CD4-positive, alpha-beta memory T cell (primary cell): ENCODE measurements around the gene INO80E. TPM values are rescaled to one million over a fixed set of nuclear protein-coding genes. Genes with fewer than 3 reads are reported as not detected.
A peak's percentile ranks its signal among the peaks of the same experiment; 100 is the strongest.
"Not testable (repeated sequence)": the region's sequence is repeated elsewhere in the genome, so short reads cannot be mapped to it uniquely, and the experiment has no call there.

Experiments used
- CTCF ChIA-PET: fragments of 350-600 bp; sonication (Branson Sonifier 250); formaldehyde crosslinking; loops from one replicate; lab custom pipeline; 2021; ENCODE audit warnings: inconsistent platforms; ENCODE audit not compliant: partially characterized antibody; lab: Charles Lee
- POLR2A ChIA-PET: fragments of 350-600 bp; sonication (Branson Sonifier 250); formaldehyde crosslinking; loops from one replicate; lab custom pipeline; 2021; ENCODE audit not compliant: partially characterized antibody; lab: Charles Lee
- DNase-seq, 5 donors: peaks; one replicate each; pipeline versions ENCODE4 v3.0.0 to v3.0.0-alpha.2; 2020 to 2022; ENCODE audit warnings: mixed read lengths in 1 of 5
- H3K27ac ChIP-seq: one replicate; pipeline ENCODE4 v1.7.0; 2013; ENCODE audit warnings: low read depth, low read length
- H3K27me3 ChIP-seq: 2 replicates; pipeline ENCODE4 v1.7.0; 2013; ENCODE audit warnings: mild to moderate bottlenecking, low read length, moderate library complexity; ENCODE audit not compliant: insufficient read depth
- H3K36me3 ChIP-seq: 2 replicates; pipeline ENCODE4 v1.7.0; 2013; ENCODE audit warnings: mild to moderate bottlenecking, low read length, moderate library complexity; ENCODE audit not compliant: insufficient read depth
- H3K4me1 ChIP-seq: 2 replicates; pipeline ENCODE4 v1.7.0; 2013; ENCODE audit warnings: mild to moderate bottlenecking, low read length, moderate library complexity; ENCODE audit not compliant: insufficient read depth
- H3K4me3 ChIP-seq, 2 donors: one replicate each; pipeline ENCODE4 v1.7.0; 2013; ENCODE audit warnings: low read length in 2 of 2, mild to moderate bottlenecking in 1 of 2
- H3K9me3 ChIP-seq, 2 donors: one replicate each; pipeline ENCODE4 v1.7.0; 2013; ENCODE audit warnings: low read length in 2 of 2, control low read depth in 1 of 2; ENCODE audit not compliant: control insufficient read depth in 1 of 2
- H3K27ac Mint-ChIP-seq, 7 donors: one replicate each; pipeline ENCODE4 v1.8.0; 2020 to 2021; ENCODE audit warnings: mixed read lengths in 7 of 7, mild to moderate bottlenecking in 6 of 7, inconsistent platforms in 3 of 7, moderate library complexity in 3 of 7
- H3K27me3 Mint-ChIP-seq, 2 donors: one replicate each; pipeline ENCODE4 v1.8.0; 2020 to 2021; ENCODE audit warnings: mixed read lengths in 2 of 2
- H3K36me3 Mint-ChIP-seq, 2 donors: one replicate each; pipeline ENCODE4 v1.8.0; 2020 to 2021; ENCODE audit warnings: mixed read lengths in 2 of 2, inconsistent platforms in 1 of 2, mild to moderate bottlenecking in 1 of 2
- H3K4me1 Mint-ChIP-seq, 4 donors: one replicate each; pipeline ENCODE4 v1.8.0; 2020 to 2021; ENCODE audit warnings: mixed read lengths in 4 of 4, mild to moderate bottlenecking in 1 of 4
- H3K4me3 Mint-ChIP-seq, 8 donors: one replicate each; pipeline ENCODE4 v1.8.0; 2020 to 2021; ENCODE audit warnings: mixed read lengths in 8 of 8, mild to moderate bottlenecking in 7 of 8, moderate library complexity in 6 of 8, inconsistent platforms in 3 of 8
- H3K9me3 Mint-ChIP-seq, 8 donors: one replicate each; pipeline ENCODE4 v1.8.0; 2020 to 2021; ENCODE audit warnings: mixed read lengths in 8 of 8, mild to moderate bottlenecking in 5 of 8, inconsistent platforms in 3 of 8, moderate library complexity in 1 of 8
- intact Hi-C: fragments of 100-400 bp; cut with micrococcal nuclease; formaldehyde crosslinking; loops from one replicate; pipeline ENCODE4 v1.15.1; 2023
- polyA plus RNA-seq, 2 donors: library from polyadenylated mRNA; unstranded; fragments of 300-500 nt; fragmentation: Illumina TruSeq; gene quantifications; one replicate each; pipeline ENCODE4 v1.2.3, GENCODE V29; 2021
- total RNA-seq, 2 experiments: library from RNA; stranded (reverse); gene quantifications; one replicate each; pipeline ENCODE4 v1.2.3, GENCODE V29; 2021

Gene INO80E
- total and polyA plus RNA-seq, 4 experiments from 2014 or later: 6.7 to 126 (median 65.5) TPM

- H3K36me3 Mint-ChIP-seq: no peaks in the 10 kb centered on the region
- peak in 1 of 5 donors; percentile 29 for DNase-seq
- H3K27me3 ChIP-seq: peaks cover 18% of the 10 kb centered on the region
- H3K27ac ChIP-seq: no peak overlapping the region
- H3K4me1 ChIP-seq: peaks cover 5% of the 10 kb centered on the region
- H3K36me3 ChIP-seq: no peaks in the 10 kb centered on the region
- intact Hi-C loops: no loop called here
- H3K9me3 Mint-ChIP-seq: peaks cover 0 to 2% (median 0%) of the 10 kb centered on the region in 8 donors
- H3K9me3 ChIP-seq: no peaks in the 10 kb centered on the region
- POLR2A ChIA-PET: interaction anchor here (0.7 to 1.3 kb wide), 3 partner anchors 26 to 331 kb away, joined by 3 to 5 read pairs (median 3); no protein-coding TSS in a partner anchor
- peaks cover 31 to 44% of the 10 kb centered on the region in 2 donors for H3K27me3 Mint-ChIP-seq
- H3K4me3 ChIP-seq: no peak overlapping the region
- H3K27ac Mint-ChIP-seq: no peak overlapping the region
- H3K4me3 Mint-ChIP-seq: peak overlapping the region in 1 of 8 donors; percentile 38
- peaks cover 4 to 18% (median 5%) of the 10 kb centered on the region in 4 donors for H3K4me1 Mint-ChIP-seq
- CTCF ChIA-PET: interaction anchor here (0.9 to 2.7 kb wide), 18 partner anchors 10 to 365 kb away, joined by 3 to 21 read pairs (median 5); partner anchors contain the start of genes QPRT and TMEM219
Observed at GRCh38 chr16:30031477-30031918, 35.5 kb downstream of the INO80E start.

- Histone ChIP-seq H3K9me3 (no peaks in the 10 kb centered on the region), H3K27me3 (peaks cover 18% of the 10 kb centered on the region), H3K4me1 (peaks cover 5% of the 10 kb centered on the region), H3K4me3 (no peak overlapping the region), H3K36me3 (no peaks in the 10 kb centered on the region), H3K27ac (no peak overlapping the region)
- H3K27ac Mint-ChIP-seq: peak overlapping the region in 1 of 7 donors; percentile 48
- no peaks in the 10 kb centered on the region for H3K36me3 Mint-ChIP-seq
- ChIA-PET CTCF (interaction anchor here (0.7 to 2.7 kb wide), 28 partner anchors 9 to 392 kb away, joined by 3 to 21 read pairs (median 4); partner anchors contain the start of genes KCTD13, QPRT, TAOK2 and TMEM219), POLR2A (interaction anchor here (0.7 to 1.3 kb wide), 3 partner anchors 27 to 332 kb away, joined by 3 to 5 read pairs (median 3); no protein-coding TSS in a partner anchor)
- H3K27me3 Mint-ChIP-seq: peaks cover 26 to 37% of the 10 kb centered on the region in 2 donors
- intact Hi-C loops: no loop called here
- H3K9me3 Mint-ChIP-seq: peaks cover 0 to 2% (median 0%) of the 10 kb centered on the region in 8 donors
- H3K4me1 Mint-ChIP-seq: peaks cover 4 to 18% (median 4%) of the 10 kb centered on the region in 4 donors
- DNase-seq: peak; percentile 61 to 70 (median 66)
- peak overlapping the region in 5 of 8 donors; percentile 35 to 76 (median 43) for H3K4me3 Mint-ChIP-seq
Observed at GRCh38 chr16:30032083-30032819, 36.2 kb downstream of the INO80E start.

- no peak for DNase-seq
- Mint-ChIP-seq H3K4me1 (peaks cover 4 to 18% (median 4%) of the 10 kb centered on the region in 4 donors), H3K9me3 (no peaks in the 10 kb centered on the region), H3K27ac (peak overlapping the region in 1 of 7 donors; percentile 27), H3K27me3 (peaks cover 23 to 28% of the 10 kb centered on the region in 2 donors), H3K4me3 (peak overlapping the region in 1 of 8 donors; percentile 10), H3K36me3 (no peaks in the 10 kb centered on the region)
- CTCF ChIA-PET: interaction anchor here (0.7 to 2.7 kb wide), 14 partner anchors 11 to 393 kb away, joined by 3 to 21 read pairs (median 4); partner anchors contain the start of genes C16orf92 and KCTD13
- peaks cover 5% of the 10 kb centered on the region for H3K4me1 ChIP-seq
- intact Hi-C loops: no loop called here
- POLR2A ChIA-PET: no interaction called here
- H3K9me3 ChIP-seq: no peaks in the 10 kb centered on the region
- no peak overlapping the region for H3K27ac ChIP-seq
- no peaks in the 10 kb centered on the region for H3K36me3 ChIP-seq
- peaks cover 18% of the 10 kb centered on the region for H3K27me3 ChIP-seq
- H3K4me3 ChIP-seq: no peak overlapping the region
Observed at GRCh38 chr16:30033270-30033669, 37.2 kb downstream of the INO80E start.

GRCh38 chr16:30040221-30040620, 44.2 kb downstream of the INO80E start:
- CTCF ChIA-PET: interaction anchor here (0.7 to 1.6 kb wide), 4 partner anchors 8 to 224 kb away, joined by 3 to 6 read pairs (median 4); partner anchors contain the start of gene PAGR1
- H3K4me3 ChIP-seq: no peak overlapping the region
- no peak overlapping the region for H3K27ac Mint-ChIP-seq

GRCh38 chr16:30040690-30041089, 44.6 kb downstream of the INO80E start:
- H3K27me3 Mint-ChIP-seq, H3K4me1 ChIP-seq, H3K4me3 Mint-ChIP-seq, H3K9me3 Mint-ChIP-seq, H3K36me3 ChIP-seq, H3K9me3 ChIP-seq, intact Hi-C loops, H3K27ac Mint-ChIP-seq, H3K27ac ChIP-seq, H3K36me3 Mint-ChIP-seq, H3K27me3 ChIP-seq, POLR2A ChIA-PET, H3K4me1 Mint-ChIP-seq, DNase-seq, H3K4me3 ChIP-seq: not testable (repeated sequence)
- CTCF ChIA-PET: interaction anchor here (1.0 to 1.6 kb wide), 3 partner anchors 9 to 225 kb away, joined by 3 to 5 read pairs (median 3); partner anchors contain the start of gene PAGR1

More at GRCh38 chr16:30040221-30040620, 44.2 kb downstream of the INO80E start:
- H3K27me3 Mint-ChIP-seq: peaks cover 0 to 6% of the 10 kb centered on the region in 2 donors
- no peak for DNase-seq
- no peak overlapping the region for H3K4me3 Mint-ChIP-seq
- H3K4me1 ChIP-seq: no peaks in the 10 kb centered on the region
- H3K9me3 ChIP-seq: no peaks in the 10 kb centered on the region
- H3K9me3 Mint-ChIP-seq: no peaks in the 10 kb centered on the region
- H3K27ac ChIP-seq: no peak overlapping the region
- H3K27me3 ChIP-seq: no peaks in the 10 kb centered on the region
- POLR2A ChIA-PET: no interaction called here
- no peaks in the 10 kb centered on the region for H3K36me3 Mint-ChIP-seq
- H3K4me1 Mint-ChIP-seq: peaks cover 0 to 2% (median under 1%) of the 10 kb centered on the region in 4 donors
- intact Hi-C loops: no loop called here
- no peaks in the 10 kb centered on the region for H3K36me3 ChIP-seq

- no peak overlapping the region for H3K27ac ChIP-seq
- no peaks in the 10 kb centered on the region for H3K4me1 ChIP-seq
- H3K36me3 ChIP-seq: no peaks in the 10 kb centered on the region
- H3K4me1 Mint-ChIP-seq: peaks cover 0 to 5% (median 2%) of the 10 kb centered on the region in 4 donors
- H3K27ac Mint-ChIP-seq: no peak overlapping the region
- H3K9me3 Mint-ChIP-seq: no peaks in the 10 kb centered on the region
- H3K36me3 Mint-ChIP-seq: no peaks in the 10 kb centered on the region
- intact Hi-C loops: loop anchor here (1.0 kb wide), 1 partner anchor 367 kb away; no protein-coding TSS in a partner anchor
- H3K27me3 Mint-ChIP-seq: peaks cover 0 to 5% of the 10 kb centered on the region in 2 donors
- POLR2A ChIA-PET: no interaction called here
- CTCF ChIA-PET: interaction anchor here (1.0 to 3.5 kb wide), 3 partner anchors 10 to 14 kb away, joined by 3 to 26 read pairs (median 5); no protein-coding TSS in a partner anchor
- no peak overlapping the region for H3K4me3 ChIP-seq
- peak in 3 of 5 donors; percentile 26 to 39 (median 38) for DNase-seq
- H3K4me3 Mint-ChIP-seq: no peak overlapping the region
- H3K9me3 ChIP-seq: no peaks in the 10 kb centered on the region
- H3K27me3 ChIP-seq: no peaks in the 10 kb centered on the region
Observed at GRCh38 chr16:30041841-30042240, 45.8 kb downstream of the INO80E start.

DNA sequence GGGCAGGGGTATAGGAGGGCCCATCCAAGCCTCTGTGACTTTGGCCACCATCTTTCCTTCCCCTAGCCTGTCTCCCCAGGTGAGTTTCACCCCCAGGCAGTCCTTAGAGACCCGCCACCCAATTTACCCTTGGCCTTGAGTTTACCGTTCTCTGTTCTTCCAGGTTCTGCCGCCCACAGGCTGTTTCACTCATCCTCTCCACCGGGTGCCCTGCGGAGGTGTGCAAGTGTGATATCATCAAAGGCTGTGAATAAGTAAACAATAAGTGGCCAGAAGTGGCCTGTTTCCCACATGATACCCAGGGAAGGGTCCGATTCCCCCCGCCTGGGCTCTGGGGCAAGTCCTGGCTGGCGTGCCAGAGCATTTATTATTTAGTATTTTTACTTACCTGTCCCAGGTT, 50.1 kb downstream of the INO80E start:
- Histone ChIP-seq H3K4me3 (no peak overlapping the region), H3K36me3 (no peaks in the 10 kb centered on the region), H3K27me3 (no peaks in the 10 kb centered on the region), H3K27ac (no peak overlapping the region), H3K9me3 (no peaks in the 10 kb centered on the region), H3K4me1 (no peaks in the 10 kb centered on the region)
- Mint-ChIP-seq H3K9me3 (no peaks in the 10 kb centered on the region), H3K4me3 (no peak overlapping the region), H3K27ac (no peak overlapping the region), H3K4me1 (peaks cover 0 to 5% (median 4%) of the 10 kb centered on the region in 4 donors), H3K27me3 (peaks cover 0 to 2% of the 10 kb centered on the region in 2 donors), H3K36me3 (no peaks in the 10 kb centered on the region)
- DNase-seq: no peak
- ChIA-PET POLR2A (no interaction called here), CTCF (no interaction called here)
- intact Hi-C loops: no loop called here
